Measurements from ENCODE around the gene LRRC27.

DNA sequence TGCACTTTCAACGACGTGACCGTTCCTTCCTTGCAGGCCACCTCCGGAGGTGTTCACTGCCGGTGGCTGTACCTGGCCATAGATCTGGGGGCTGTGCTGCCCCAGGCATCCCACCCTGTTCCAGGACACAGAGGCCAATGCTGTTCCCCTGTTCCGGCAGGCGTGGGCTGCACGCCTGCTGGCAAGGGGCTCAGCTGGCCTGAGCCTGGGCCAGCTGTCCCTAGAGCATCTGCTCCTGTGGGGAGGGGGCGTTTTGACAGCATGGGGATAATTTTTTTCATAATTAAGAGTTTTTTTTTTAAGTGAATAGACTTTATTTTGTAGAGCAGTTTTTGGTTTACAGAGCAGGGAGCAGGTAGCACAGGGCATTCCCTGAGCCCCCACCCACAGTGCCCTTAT, 93.8 kb downstream of the LRRC27 start:
- no peak for TF ChIP-seq POLR2A (IDR thresholded peaks at IDR 0.05; ENCODE audit: low read length)
- no peak for TF ChIP-seq GATA1 (IDR thresholded peaks at IDR 0.05; ENCODE audit: low read depth, low read length)

All from erythroblast (primary cell).